PFSK-1 (cell line): ENCODE measurements around the gene AGO1.

Experiments
- FOXP2 ChIP-seq: optimal IDR thresholded peaks from 2 replicates; pipeline ENCODE3; 2011; ENCODE audit warnings: borderline replicate concordance, control low read depth, inconsistent platforms; ENCODE audit not compliant: insufficient read depth; ENCODE audit errors: extremely low read length, extremely low read depth
- POLR2AphosphoS5 ChIP-seq: IDR thresholded peaks from 2 replicates; pipeline ENCODE4 v1.6.1; 2012; ENCODE audit warnings: low read depth, mild to moderate bottlenecking, control low read depth, low read length, moderate library complexity
- TAF1 ChIP-seq: IDR thresholded peaks from 2 replicates; pipeline ENCODE4 v1.6.1; 2012; ENCODE audit warnings: low read length, control low read depth, borderline replicate concordance; ENCODE audit not compliant: insufficient read depth
- TF ChIP-seq, protein P1 (sequence below), 2 experiments: IDR thresholded peaks; 2 replicates each; pipeline versions ENCODE4 v1.6.1 to v1.8.0; 2011 to 2012; ENCODE audit warnings: low read depth in 2 of 2, low read length in 2 of 2, control low read depth in 1 of 2, inconsistent platforms in 1 of 2, mild to moderate bottlenecking in 1 of 2, moderate library complexity in 1 of 2; ENCODE audit not compliant: insufficient read depth in 1 of 2

DNA sequence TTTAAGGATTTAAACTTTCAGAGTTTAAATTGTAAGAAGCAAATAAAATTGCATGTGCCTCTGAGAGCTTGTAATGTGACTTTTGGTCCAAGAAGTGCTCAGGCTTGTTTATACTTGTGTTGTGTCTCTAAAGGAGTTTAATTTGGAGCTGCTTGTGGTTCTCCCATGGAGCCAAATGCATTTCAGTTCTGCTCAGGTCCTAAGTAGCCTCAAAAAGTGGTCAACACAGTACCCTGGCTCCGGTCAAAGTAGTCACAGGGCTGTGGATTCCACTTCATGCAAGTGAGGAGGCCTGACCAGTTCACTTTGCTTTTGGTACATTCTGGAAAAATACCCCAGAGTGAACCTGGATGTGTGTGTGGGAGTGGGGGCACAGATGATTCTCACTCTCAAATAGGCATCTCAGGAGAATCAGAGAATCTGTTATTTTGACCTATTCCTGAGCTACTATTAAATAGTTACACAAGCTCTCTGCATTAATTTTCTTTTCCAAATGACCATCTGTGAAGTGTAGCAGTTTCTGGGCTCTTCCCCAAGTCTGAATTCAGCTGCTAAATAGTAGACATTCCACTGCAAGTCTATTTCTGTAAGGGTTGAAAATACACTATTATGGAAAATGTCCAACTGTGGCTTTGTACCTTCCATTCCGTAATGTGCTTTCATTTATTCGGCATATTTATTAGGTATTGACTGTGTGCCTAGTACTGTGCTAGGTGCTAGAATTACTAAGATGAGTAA, 31.7 kb upstream of the AGO1 start:
- no peak for TF ChIP-seq POLR2AphosphoS5
- no peak for TF ChIP-seq TAF1
- TF ChIP-seq FOXP2, result no peak
- TF ChIP-seq, protein P1, sequence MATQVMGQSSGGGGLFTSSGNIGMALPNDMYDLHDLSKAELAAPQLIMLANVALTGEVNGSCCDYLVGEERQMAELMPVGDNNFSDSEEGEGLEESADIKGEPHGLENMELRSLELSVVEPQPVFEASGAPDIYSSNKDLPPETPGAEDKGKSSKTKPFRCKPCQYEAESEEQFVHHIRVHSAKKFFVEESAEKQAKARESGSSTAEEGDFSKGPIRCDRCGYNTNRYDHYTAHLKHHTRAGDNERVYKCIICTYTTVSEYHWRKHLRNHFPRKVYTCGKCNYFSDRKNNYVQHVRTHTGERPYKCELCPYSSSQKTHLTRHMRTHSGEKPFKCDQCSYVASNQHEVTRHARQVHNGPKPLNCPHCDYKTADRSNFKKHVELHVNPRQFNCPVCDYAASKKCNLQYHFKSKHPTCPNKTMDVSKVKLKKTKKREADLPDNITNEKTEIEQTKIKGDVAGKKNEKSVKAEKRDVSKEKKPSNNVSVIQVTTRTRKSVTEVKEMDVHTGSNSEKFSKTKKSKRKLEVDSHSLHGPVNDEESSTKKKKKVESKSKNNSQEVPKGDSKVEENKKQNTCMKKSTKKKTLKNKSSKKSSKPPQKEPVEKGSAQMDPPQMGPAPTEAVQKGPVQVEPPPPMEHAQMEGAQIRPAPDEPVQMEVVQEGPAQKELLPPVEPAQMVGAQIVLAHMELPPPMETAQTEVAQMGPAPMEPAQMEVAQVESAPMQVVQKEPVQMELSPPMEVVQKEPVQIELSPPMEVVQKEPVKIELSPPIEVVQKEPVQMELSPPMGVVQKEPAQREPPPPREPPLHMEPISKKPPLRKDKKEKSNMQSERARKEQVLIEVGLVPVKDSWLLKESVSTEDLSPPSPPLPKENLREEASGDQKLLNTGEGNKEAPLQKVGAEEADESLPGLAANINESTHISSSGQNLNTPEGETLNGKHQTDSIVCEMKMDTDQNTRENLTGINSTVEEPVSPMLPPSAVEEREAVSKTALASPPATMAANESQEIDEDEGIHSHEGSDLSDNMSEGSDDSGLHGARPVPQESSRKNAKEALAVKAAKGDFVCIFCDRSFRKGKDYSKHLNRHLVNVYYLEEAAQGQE (IDR thresholded peaks at IDR 0.05; ENCODE audit: insufficient read depth in 1 of 2, low read depth in 2 of 2, low read length in 2 of 2), result no peak
